Activated T-helper 9 cell treated with anti-CD3 and anti-CD28 coated beads, Interleukin-2, amount 50 U/mL, for 16 hours (primary cell): Measurements from ENCODE around the gene IRGQ.
"Not testable (repeated sequence)": the region's sequence is repeated elsewhere in the genome, so short reads cannot be mapped to it uniquely, and the experiment has no call there.

ENCODE experiments used
- DNase-seq: peaks from one replicate; pipeline ENCODE4 v3.0.0-alpha.2; 2020; ENCODE audit warnings: low read depth

IRGQ gene

GRCh38 chr19:43574424-43575155 lies 21.3 kb downstream of the IRGQ start:
- DNase-seq = no peak

GRCh38 chr19:43572171-43572588 lies 23.8 kb downstream of the IRGQ start:
- no peak for DNase-seq

DNA sequence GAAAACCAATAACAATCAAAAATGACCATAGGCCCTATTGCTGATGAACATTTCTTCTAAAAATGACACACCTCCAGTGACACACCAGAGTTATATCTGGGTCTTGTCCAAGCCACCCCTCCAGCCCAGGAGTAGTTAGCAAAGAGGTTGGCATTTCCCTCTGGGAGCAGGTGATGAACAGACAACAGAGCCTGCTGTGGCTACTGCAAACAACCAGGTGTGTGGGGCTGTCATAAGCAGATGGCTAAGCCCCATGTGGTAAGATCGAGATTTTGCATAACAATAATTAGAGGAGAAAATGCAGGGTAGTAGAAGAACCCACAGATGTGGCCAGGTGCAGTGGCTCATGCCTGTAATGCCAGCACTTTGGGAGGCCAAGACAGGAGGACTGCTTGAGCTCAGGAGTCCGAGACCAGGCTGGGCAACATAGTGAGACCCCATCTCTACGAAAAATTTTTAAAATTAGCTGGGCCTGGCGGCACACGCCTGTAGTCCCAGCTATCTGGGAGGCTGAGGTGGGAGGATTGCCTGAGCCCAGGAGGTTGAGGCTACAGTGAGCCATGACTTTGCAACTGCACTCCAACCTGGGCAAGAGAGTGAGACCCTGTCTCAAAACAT lies 25.7 kb downstream of the IRGQ start:
- DNase-seq = no peak

GRCh38 chr19:43569657-43570056 lies 26.3 kb downstream of the IRGQ start:
- no peak for DNase-seq

GRCh38 chr19:43564800-43565199 lies 31.1 kb downstream of the IRGQ start:
- DNase-seq = no peak

DNA sequence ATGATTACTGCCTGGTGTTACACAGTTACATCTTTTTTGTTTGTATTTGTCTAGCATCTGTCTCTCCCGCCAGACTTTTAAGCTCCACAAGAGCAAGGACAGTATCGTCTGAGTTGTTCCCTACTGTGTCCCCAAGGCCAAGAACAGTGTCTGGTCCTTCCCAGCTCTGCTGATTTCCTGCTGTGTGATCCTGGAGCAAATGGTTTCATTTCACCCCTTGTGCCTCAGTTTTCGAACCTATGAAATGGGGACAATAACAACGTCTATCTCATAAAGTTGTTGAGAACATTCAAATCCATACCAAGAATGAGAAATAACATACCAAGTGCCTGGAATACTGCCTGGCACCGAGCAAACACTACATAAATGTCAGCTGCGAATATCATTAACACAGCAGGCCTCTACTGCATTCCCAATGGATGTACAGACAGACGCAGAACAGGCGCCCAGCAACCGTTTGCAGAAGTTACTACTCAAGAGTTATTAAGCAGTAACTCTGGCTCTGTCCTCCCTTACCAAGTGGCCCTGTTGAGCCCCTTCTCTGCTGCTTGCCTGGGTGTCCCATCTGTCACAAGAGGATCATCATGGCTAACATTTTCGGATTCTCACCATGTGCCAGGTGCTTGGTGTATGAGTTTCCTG lies 32.0 kb downstream of the IRGQ start:
- no peak for DNase-seq

DNA sequence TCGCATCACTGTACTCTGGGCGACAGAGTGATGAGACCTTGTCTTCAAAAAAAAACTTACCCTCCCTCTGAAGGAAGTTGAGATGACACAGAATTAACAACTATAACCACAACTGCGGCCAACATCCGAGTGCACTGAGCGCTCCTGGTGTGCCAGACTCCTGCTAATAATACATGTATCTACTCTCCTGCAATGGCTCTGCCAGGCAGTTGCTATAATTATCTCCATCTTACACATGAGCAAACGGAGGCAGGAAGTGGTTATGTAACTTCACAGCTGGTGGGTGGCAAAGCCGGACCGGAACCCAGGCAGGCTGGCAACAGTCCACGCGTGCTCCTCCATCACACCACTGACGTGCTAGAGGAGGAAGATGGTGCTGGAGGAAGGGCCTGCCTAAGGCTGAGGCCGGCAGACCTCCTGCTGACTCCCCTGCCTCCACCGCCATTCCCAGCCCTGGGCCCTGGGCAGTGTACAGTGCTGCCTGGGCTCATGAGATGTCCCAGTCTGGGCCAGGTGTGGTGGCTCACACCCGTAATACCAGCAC lies 33.2 kb downstream of the IRGQ start:
- peak; percentile 58 for DNase-seq

GRCh38 chr19:43562226-43562697 lies 33.7 kb downstream of the IRGQ start:
- DNase-seq = no peak

- DNase-seq = no peak
Measured at GRCh38 chr19:43561139-43561970, 34.6 kb downstream of the IRGQ start.

GRCh38 chr19:43560687-43561086 lies 35.2 kb downstream of the IRGQ start:
- DNase-seq = no peak

- DNase-seq = peak; percentile 68
Measured at GRCh38 chr19:43555185-43555770, 40.7 kb downstream of the IRGQ start.

DNA sequence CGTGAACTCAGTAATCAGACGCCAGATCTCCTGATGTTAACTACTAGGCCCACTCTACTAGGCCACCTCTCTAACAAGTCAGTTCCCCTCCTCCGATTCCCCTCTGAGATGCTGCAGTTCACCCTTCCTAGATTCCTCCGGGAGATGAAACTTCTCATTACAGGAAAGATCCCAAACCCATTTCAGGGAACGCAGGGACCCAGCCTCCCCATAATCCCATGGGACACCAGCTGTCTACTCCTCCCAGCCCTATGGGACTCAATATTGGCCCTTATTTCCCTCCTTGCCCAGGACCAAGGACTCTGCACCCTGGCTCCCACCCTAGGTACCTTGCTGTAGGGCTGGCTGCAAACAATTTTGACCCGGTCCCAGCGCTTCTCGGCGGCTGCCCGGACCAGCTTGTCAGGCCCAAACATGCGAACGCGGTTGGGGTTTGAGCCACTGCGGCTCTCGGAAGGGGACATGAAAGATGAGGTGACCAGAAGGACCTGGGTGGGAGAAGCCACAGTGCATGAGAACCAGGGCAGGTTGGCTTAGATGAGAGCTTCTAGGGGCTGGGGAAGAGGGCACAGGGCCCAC lies 41.5 kb downstream of the IRGQ start:
- DNase-seq = no peak

DNA sequence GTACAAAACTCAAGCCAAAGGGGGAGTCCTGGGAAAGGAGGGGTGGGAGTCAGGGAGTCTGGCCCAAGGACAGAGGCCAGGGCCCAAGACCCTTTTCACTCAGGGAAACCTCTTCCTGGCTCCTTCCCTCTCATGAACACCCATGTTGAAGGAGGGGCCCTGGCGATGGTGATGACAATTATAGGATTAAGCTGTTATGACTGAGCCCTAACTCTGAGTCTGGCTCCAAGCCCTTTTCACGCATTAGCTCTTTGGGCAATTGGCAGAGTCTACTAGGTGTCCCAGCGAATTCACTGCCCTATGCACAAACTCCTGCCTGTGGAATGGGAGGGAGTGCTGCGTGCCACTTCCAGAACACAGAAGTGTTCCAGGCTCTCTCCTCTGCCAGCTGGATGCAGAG lies 42.3 kb downstream of the IRGQ start:
- no peak for DNase-seq

- DNase-seq = no peak
Measured at GRCh38 chr19:43552616-43553015, 43.3 kb downstream of the IRGQ start.

GRCh38 chr19:43552198-43552450 lies 43.8 kb downstream of the IRGQ start:
- no peak for DNase-seq

DNA sequence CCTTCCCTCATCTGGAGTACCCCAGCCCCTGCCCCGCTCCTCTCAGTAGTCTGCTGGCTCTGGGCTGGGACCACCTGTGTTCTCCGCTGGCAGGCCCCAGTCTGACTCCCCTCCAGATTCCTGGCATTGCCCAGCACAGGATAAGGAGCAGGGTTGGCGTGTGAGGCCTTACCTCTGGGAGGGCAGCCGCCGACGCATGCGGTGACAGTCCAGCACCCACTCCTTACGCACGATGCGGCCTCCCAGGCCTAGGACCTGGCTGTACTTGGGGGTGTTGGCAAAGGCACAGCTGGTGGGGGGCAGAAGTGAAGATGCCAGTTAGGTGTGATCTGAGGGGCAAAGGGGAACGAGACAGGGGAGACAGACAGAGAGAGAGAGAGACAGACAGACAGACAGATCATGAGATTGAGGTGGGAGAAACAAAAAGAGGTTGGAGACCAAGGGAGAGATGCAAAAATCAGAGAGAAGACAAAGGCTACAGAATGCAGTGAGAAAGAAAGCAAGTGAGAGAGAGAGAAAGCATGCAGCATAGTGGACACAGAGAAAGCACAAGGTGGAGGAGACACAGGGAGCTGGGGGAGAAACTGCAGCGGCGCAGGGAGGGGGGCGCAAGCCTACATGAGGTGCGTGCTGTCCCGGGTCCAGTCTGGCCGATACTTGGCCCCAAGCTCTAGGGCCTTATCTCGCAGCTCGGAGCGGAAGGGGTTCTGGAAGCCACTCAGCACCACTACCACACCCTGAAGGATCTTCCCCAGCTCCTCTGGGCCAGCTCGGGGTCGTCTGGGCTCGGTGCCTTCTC lies 44.3 kb downstream of the IRGQ start:
- DNase-seq = no peak

DNA sequence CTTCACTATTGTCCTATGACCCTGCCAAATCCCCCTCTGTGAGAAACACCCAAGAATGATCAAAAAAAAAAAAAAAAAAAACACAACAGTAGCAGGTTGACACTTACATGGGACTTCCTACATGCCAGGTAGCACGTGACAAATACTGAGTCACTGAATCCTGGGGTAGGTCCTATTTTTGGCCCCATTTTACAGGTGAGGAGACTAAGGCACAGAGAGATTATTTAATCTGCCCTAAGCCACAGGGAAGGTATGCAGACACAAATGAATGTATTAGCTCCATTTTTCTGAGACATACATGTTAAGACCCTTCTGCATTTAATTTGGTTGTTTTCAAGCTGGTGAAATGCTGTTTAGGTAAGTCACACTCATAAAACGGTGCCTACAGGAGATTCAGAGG lies 47.2 kb downstream of the IRGQ start:
- DNase-seq = no peak

DNA sequence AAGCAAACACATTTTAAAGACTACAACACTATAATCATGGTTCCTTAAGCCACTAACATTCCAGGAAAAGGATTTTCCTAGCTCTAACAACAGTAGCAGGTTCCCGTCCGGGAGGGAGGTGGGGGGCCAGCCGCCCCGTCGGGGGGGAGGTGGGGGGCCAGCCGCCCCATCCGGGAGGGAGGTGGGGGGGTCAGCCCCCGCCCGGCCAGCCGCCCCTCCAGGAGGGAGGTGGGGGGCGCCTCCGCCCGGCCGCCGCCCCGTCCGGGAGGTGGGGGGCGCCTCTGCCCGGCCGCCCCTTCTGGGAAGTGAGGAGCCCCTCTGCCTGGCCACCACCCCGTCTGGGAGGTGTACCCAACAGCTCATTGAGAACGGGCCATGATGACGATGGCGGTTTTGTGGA lies 48.0 kb downstream of the IRGQ start:
- not testable (repeated sequence) for DNase-seq

DNA sequence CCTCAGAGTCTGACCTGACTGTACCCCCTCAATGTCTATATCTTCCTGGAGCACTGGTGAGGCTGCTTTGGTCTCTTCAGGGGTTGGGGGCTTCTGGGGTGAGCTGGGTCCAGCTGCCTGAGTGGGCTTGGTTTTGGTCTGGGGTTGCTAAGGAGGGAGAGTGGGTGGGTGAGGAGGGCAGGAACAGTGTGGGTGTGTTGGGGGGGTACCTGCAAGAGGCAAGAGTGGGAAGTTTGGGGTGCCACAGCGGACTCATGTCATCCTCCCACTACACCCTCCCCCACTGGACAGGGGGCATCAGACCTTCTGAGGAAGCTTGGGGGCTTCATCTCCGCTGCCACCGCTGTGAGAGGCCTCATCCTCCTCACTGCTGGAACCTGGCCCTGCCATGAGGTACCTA lies 49.4 kb downstream of the IRGQ start:
- no peak for DNase-seq

DNA sequence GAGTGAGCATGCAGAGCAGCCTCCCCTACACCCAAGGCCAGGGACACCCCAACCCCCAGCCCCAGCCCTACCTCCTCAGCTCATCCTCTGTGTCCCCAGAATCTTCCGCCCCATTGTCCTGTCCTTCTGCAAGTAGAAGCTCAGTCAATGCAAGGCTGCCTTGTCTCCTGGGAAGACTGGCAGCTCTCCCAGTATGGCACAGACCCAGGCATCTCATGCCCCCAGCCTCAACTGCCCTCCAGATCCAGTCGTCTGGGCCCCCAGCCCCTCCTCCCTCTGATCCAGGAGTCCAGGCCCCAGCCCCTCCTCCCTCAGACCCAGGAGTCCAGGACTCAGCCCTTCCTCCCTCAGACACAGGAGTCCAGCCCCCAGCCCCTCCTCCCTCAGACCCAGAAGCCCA lies 50.0 kb downstream of the IRGQ start:
- no peak for DNase-seq

- no peak for DNase-seq
Measured at GRCh38 chr19:43545276-43545675, 50.7 kb downstream of the IRGQ start.
